GM18870 (cell line): ENCODE data around the gene APCDD1.

Experiments used
- ATAC-seq: cut with Tn5 transposase; IDR thresholded peaks from one replicate; pipeline ENCODE4 v1.9.1; 2021; ENCODE audit warnings: moderate library complexity; ENCODE audit not compliant: unreplicated experiment

APCDD1 gene

DNA sequence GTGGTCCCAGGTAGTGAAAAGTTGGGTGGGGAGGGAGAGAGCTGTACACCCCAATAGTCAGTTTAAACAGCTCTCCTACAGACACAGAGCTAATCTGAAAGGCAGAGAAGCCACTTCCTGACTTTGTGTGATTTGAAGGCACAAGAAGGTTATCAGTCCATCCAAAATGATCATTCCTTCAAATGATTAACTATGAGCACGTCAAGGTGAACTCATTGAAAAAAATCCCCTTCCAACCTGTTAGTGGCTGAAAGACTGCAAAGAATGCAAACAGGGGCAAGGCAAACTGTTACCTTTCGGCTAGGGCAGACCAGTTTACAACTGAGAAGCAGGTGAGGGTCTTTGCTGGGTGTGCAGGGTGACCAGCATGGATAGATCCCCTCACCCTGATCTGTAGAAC, 22.8 kb upstream of the APCDD1 start:
- ATAC-seq: no peak

DNA sequence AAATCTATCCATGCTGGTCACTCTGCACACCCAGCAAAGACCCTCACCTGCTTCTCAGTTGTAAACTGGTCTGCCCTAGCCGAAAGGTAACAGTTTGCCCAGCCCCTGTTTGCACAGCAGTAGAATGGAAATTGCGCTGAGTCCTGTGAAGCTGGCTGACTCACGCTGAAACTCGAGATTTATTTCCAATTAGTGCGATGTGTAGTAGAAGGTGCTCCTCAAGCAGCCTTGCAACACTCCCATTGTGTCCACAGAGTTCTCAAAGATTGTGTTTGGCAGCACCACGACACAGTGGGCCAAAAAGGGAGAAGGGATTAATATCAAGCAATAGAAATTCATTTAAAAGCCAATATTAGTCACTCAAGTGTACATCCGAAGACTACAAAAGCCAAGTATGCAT, 21.7 kb upstream of the APCDD1 start:
- no peak for ATAC-seq

DNA sequence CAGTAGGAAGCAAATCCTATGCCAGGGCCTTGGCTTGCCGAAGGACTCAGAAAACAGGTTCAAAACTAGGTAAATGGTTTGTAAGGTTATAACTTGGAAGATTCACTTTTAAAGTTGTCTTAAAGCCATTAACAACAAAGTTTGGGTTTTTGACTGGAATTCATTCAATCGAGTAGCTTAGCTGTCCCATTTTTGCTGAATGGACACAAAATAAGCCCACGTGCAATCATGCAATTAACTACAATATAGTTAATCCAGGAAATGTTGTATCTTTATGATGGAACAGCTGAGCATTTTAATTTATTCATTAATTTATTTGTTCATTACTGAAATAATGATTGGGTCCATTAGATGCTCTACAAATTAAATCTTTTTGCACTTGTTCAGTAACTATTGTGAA, 18.3 kb upstream of the APCDD1 start:
- no peak for ATAC-seq

DNA sequence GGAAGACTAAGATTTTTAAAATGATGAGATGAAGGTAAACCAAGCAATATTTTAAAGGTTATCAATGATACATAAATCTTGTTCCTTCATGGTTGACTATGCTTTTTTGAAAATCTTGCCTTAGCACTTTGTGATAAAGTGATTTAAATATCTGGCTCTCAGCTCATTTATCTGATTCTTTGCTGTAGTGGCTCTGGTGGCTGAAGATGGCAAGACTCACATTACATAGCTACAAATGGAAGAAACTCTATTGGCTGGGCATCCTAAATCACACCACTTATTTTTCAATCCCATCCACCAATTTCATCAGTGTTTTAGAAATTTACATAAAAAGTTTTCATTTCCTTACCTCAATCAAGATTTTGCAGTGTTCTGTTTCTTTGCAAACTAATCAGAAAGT, 16.6 kb upstream of the APCDD1 start:
- ATAC-seq: no peak

DNA sequence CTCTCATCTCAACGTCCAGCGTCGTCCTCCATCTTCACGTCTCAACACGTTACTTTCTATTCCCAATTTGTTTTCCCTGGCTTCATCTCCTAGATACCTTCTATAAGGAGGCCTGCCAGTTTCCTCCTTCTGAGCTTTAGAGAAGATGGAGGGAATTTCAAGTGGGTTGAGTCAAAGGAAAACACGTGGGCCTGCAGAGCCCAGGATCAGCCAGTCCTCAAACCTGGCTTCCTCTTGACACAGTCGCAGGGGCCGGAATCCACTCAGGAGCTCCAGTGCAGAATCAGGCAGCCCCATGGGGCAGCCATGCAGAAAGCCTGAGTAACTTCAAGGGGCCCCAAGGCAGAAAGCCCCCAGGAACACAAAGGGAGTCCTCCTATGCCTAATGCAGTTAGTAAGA, 14.5 kb upstream of the APCDD1 start:
- no peak for ATAC-seq

DNA sequence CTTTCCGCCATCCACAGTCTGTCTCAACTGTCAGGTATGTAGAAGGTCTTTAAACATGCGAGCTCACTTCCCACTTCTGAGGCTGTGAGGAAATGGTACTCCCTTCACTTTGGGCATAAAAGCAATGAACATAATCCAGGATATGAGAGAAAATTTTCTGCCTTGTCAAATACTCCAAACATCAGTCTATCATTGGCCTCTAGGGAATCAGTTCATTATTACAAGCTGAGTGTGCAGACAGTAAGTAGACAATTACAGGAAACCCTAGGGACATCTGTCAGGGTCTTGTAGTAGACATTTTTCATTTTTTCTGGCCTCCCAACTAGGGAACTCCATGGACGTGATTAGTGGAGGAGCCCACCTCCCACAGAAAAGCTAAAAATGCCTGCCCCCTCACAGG, 13.6 kb upstream of the APCDD1 start:
- no peak for ATAC-seq

DNA sequence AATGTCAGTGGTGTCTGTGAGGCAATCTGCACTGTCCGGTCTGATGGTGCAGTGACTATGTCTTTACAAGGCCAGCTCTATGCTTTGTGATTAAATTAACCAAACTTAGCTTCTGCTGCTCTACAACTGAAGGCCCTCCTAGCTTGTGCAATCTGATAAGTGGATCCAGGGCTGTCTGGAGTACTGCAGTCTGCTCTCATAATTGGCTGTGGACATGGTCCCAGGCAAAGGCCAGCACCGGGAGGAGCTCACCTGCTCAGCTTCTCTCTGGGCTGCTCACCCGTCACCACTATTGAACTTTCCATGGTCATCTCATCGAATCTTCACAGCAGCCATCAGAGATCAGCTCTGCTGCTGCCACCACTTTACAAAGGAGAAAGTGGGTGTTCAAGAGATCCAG, 13.0 kb upstream of the APCDD1 start:
- ATAC-seq: no peak

DNA sequence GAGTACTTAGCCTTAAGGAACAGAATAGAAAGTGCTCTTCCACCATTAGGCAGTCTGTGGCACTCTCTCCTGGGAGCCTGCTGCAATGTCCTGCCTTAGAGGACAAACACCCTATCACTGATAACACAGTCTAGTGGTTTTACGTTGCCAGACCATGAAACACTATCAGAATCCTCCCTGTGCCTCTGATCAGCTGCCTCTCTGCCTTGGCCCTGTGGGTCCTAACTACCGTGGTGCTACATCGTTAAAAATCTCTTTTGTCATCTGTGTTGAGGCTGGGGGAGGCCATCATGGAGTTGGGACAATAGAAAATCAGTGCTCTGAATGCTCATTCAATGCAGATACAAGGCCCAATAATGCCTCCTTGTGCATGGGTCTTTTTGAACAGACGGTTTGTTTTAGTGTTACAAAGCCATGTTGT, 11.9 kb upstream of the APCDD1 start:
- ATAC-seq: no peak

DNA sequence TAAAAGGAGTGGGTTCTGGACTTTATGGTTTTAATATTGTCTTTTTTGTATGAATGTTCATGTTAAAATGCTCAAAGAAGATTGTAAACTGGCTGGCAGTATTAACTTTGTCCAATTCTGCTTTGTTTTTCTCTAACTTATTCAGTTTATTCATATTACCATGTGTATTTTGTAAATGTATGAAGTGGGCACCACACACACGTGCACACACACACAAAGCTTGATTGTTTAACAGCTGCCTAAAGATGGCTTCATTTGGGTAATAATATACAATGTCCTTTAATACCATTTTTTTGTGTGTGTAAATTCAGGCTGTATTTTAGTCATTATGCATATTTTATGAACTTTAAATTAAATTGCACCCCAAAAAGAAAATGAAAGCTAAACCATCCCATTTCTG, 11.4 kb upstream of the APCDD1 start:
- ATAC-seq: no peak

DNA sequence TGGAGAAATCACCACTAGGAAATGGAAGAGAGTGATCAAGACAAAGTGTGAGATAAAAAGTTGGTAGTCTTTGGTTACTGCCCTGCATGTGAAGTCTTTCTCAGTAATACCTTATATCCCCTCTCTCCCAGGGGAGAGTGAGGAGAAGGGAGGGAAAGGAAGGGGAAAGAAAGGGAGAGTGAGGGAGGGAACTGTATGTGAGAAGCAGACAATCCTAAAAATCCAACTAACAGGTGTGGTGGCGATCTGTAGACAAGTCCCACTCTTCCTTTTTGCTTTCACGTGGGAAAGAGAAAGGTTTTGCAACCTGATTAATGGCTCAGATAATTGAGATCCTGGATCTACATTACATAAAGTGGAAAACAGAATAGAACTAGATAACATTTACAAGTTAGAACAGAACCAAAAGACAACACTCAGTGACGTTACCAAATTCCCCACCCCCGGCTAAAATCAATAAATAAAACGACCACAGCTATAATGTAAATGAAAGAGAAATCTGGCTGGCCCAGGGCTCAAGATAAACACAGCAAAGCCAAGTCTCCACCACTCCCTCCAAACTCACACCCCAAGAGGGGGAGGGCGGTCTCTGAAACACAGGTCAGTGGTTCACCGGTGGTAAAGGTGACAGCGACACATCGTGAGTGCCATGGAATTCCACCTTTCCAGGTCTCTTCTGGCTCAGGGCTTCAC, 10.0 kb upstream of the APCDD1 start:
- ATAC-seq: no peak

DNA sequence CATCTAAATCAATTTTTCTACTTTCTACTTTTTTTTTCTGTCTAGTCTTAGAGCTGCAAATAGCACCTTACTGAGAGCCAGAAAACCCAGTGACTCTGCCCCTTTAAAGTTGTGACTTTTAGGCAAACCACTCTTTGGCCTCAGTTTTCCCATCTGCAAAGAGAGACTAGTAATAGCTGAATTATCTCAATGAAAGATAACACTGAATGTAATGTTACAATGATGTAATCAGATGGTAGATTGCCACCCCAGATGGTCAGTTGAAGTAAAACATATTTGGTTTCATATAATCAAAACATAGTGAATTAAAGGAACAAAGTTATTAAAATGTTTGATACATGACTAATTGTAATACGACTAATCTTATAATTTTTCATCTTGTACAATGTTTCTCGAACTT, 5.0 kb upstream of the APCDD1 start:
- no peak for ATAC-seq

DNA sequence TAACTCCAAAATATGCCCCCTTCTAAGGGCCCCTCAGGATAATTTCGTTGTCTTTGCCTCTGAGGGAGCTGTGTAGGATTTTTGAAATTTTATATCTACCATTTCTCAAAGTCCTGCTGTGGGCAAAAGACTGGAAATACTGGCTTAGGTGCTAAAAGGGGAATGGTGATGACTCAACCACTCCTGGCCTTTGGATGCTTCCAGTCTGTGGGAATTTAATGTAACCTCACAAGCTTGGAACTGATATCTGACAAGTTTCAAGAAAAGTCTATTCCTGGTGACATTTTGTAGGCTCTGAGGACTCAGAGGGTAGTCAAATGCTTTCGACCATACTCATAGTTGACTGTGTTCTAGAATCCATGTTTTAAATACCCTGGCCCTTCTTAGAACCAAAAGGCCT, 3.4 kb upstream of the APCDD1 start:
- no peak for ATAC-seq

DNA sequence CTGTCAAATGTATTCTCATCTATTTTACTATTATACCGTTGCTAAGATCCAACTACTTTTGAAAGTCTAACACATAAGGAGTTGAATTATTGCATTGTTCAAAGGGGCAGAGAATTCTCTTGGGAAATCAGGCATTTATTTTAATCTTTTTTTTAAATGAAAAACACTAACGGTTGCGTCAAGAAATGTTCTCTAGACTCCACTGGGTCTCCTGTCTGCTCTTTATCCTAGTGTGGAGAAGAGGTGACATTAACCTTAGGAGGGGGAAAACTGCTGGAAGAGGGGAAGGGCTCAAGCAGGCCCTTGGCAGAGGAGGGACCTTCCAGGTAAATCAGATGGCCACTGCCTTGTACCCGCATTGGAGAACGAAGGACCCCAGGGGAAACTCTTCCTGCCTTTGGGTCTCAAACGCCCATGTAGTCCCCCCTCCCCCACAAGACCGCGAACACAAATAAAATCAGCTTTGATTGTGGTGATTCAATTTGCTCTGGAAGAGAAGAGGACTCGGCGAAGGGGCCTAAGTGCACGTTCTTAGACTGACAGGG, 1.1 kb upstream of the APCDD1 start:
- no peak for ATAC-seq

DNA sequence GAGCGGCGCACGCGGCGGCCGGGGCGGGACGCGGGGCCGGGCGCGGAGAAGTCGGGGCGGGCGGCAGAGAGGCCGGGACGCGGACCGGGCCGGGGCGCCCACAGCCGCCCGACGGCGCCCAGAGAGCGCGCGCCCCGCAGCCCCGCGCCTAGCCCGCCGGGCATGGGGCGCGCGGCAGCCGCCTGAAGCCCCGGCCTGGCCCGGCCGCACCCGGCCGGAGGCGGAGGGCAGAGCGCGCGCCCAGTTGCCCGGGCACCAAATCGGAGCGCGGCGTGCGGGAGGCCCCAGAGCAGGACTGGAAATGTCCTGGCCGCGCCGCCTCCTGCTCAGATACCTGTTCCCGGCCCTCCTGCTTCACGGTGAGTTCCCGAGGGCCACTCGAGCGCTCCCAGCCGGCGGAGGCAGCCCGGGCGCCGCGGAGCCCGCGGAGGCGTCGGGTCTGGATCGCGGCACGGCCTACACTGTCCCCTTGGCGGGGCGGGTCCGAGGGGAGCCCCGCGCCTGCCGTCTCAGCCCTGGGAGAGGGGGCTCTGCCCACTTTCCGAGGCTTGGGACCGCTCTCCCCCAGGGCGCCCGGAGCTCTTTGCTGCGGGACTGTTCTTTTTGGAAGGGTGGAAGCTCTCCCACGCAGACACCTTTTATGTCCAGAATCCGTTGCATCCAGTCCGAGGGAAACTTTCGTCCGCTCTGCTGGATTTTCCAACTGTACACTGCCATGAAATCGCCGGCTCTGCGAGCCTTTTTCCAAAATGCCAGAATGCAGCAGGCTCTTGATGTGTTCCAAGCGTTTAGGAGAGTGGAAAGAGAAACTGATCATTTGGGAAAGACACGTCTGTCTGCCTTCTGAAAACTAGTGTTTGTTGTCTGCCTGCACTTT, 484 bp downstream of the APCDD1 start:
- ATAC-seq: no peak

DNA sequence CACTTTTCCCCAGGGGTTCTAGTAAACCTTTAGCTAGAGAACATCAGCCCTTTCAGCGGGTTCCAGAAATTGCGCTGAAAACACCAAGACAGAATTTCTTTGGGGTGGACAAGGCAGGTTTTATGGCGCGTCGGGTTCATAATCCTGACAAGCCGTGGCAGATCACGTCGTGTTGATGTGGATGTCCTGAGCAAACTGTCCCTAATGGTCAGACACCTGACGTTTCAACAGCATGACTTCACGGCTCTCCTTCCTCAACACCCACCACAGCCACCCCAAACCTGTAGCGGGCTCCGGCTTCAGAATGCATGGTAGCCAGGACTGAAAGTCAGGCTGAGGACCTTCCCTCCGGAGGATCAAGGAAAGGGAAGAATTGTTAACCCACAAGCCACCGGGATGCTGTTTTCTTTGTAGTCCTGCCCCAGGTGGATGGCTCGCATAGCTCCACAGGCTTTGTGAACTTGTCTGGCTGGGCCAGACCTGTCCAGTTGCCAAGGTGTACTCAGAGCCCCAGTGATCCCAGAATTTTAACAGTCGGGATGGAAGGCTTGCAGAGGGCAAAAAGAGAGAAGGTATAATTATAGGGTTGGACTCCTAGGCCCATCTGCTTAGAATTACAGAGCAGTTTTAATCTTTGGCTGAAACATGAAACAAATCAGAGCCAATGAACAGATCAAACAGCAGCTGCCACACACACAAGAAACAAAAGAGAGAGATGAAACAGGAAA, 1.5 kb downstream of the APCDD1 start:
- no peak for ATAC-seq

DNA sequence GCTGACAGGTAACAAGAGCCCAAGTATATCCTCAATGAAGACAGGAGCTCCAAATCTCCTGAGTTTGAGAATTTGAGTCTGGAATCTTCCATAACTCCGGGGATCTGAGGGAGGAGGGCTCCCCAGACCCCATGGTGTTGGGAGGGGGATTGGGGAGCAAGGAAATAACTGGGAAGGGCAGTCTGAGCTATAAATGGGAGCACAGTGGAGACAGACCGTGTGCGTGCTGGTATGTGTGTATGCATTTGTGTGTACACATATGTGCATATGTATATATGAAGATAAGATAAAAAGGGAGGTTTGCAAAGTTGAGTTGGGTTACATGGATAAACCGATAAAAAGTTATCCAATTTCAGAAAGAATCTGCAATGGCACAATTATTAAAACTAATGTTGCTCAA, 2.3 kb downstream of the APCDD1 start:
- no peak for ATAC-seq

DNA sequence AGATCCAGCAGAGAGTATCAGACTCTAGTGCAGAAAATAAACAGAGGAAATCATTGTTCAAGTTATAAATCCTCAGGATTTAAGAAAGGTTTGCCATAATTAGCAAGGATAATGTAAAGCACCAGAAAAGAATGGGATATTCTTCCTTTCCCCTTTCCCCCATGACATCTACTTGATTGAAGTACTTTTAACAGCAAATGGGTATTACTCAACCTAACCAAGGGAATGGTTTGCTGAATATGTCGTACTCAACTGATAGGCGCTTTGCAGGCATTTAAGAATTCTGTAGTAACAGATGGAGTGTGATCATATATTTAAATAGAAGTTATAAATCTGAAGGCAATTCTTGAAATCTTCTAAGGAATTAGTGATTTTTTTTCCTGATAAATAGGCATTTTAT, 2.7 kb downstream of the APCDD1 start:
- ATAC-seq: no peak

DNA sequence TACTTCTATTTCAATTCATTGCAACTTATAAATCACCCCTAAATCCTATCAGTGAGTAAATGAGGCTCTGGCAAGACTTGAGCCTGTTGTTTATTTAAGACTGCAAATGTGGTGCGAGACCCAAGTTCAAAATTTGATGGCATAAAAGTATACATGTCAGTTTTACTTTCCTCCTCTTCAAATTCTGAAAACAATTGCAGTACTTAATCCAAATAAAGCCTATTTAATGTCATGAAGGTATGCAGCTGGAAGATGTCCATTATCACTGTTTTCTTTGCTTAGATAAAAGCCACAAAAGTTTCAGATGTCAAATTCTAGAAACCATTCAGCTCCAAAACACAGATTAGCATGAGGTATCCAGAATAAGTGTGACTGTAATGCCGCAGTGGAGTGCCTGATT, 3.3 kb downstream of the APCDD1 start:
- ATAC-seq: no peak

DNA sequence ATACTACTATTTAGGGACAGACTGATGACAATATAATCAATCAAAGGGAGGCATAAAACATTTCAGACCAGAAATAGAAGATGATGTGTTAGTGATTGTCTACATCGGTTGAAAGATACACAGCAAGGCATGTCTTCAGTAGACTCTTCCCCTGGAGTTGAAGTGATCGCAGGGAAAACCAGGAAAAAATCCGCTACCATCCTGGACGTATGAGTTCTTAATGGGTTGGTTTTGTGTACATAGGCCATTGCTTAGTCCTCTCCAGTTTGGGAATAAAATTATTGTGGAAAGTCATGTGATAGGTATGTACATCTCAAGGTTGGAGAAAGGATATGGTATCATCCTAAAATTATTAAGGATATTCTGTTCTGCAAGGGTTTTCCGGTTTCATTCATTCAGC, 4.3 kb downstream of the APCDD1 start:
- ATAC-seq: no peak

DNA sequence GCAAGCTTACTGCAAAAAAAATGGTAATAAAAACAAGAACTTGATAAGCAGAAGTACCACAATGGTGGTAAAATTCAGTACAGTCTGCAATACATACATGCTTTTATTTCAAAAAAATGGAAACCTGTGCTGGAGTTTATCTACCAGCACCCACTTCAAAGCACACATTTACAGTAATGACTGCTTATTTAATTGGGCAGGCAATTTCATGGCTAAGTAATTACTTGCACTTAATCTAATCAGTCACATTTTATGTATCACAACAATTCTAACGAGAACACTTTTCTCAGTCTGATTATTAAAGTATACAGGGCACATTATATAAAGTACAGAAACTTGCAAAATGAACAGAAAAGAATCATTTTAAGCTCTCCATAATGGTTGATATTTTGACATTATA, 5.2 kb downstream of the APCDD1 start:
- no peak for ATAC-seq

DNA sequence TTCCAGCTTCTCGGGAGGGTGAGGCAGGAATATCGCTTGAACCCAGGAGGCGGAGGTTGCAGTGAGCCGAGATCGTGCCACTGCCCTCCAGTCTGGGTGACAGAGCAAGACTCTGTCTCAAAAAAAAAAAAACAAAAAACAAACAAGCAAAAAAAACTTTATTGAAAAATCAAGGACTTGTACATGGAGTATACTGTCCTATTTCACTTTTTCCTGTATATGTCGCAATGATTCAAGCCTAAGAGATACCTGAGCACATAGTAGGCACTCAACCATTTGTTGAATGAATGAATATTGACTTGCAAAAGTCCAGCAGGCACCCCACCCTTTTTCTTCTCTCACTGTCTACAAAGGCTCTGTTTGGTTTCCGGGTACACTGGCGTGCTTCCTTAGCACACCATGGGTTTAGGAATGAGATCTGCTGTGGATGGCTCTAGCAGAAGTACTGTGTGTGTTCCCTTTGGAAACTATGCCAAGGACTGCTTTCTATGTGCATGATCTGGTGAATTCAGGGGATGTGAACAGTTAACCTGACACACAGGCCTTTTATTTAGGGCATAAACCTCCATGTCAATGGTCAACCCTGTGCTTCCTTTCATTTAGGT, 6.1 kb downstream of the APCDD1 start:
- ATAC-seq: no peak
